Dedifferentiated amniotic fluid mesenchymal stem cell (primary cell): ENCODE measurements around the gene IL9R.
"Not testable (repeated sequence)": the region's sequence is repeated elsewhere in the genome, so short reads cannot be mapped to it uniquely, and the experiment has no call there.

Source experiments
- DNase-seq: peaks from one replicate; pipeline ENCODE4 v3.0.0-alpha.2; 2016; ENCODE audit errors: extremely low spot score

Gene IL9R

GRCh38 chrX:155997436-155997835 is at the start of gene IL9R:
Gene IL9R (plus strand): TSS chrX:155997696. CDS start chrX:155997760, 64 bp downstream.
- no peak for DNase-seq

GRCh38 chrX:155949098-155949497 is 48.4 kb upstream of the IL9R start:
- no peak for DNase-seq

DNA sequence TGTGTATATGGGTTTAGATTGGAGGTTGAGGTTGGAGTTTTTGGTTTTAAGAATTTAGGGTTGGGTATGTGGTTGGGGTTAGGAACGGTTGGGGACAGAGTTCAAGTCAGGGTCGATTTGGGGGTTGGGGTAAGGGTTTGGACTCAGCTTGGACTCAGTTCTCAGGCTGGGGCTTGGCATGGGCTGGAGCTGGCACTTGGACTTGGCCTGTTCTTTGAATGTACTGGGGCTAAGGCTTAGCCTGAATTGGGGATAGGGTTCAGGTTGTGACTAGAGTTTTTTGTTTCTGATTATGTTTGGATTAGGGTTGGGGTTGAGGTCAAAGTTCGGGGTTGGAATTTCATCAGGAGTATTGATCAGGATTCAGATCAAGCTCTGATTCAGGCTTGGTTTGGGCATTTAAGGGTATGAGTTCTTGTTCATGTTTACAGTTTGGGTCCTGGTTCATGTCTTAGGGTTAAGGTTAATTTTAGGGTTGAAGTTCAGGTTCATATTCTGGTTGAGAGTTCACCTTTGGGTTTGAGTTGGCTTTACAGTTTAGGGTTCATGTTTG is 46.2 kb upstream of the IL9R start:
- no peak for DNase-seq

GRCh38 chrX:155953055-155953454 is 44.4 kb upstream of the IL9R start:
- DNase-seq = no peak

DNA sequence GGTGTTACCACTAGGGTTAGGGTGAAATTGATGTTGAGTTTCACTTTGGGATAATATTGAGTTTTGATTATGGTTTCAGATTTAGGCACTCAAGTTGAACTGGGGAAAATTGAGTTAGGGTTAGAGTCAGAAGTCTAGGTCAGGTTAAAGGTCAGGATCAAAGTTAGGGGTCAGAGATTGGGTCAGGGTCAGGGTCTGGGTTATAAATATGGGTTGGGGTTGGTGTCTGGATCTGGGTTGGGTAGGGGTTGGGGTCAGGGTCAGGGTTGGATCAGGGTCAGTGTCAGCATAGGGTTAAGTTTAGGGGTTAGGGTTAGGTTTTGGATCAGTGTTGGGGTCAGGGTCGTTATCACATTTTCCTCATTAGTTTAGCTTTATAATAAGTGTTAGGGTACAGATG is 42.7 kb upstream of the IL9R start:
- no peak for DNase-seq

- no peak for DNase-seq
Measured at GRCh38 chrX:155956099-155956498, 41.4 kb upstream of the IL9R start.

- no peak for DNase-seq
Measured at GRCh38 chrX:155956649-155957048, 40.8 kb upstream of the IL9R start.

DNA sequence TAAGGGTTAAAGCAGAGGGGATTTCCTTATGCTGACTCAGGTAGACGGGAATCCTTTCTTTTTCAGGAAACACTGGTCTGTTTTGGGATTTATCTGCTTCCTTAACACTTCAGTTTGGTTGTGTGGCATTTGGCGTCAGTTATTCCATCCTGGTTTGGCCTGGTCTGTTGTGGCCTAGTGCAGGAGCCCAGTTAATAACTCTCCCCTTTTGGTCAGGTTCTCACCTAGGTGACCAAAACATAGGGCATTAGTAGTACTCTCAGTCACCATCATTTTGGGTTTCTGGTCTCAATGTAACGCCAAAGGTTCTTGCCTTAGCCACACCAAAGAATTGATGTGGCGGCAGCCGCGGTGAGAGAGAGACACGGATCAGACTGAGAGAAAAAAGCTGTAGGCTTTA is 39.7 kb upstream of the IL9R start:
- DNase-seq = no peak

GRCh38 chrX:155959018-155959587 is 38.4 kb upstream of the IL9R start:
- DNase-seq = no peak

- no peak for DNase-seq
Measured at GRCh38 chrX:155962906-155963305, 34.6 kb upstream of the IL9R start.

GRCh38 chrX:155966876-155967275 is 30.6 kb upstream of the IL9R start:
- DNase-seq = no peak

GRCh38 chrX:155967653-155968325 is 29.7 kb upstream of the IL9R start:
- no peak for DNase-seq

- DNase-seq = no peak
Measured at GRCh38 chrX:155968326-155968661, 29.2 kb upstream of the IL9R start.

DNA sequence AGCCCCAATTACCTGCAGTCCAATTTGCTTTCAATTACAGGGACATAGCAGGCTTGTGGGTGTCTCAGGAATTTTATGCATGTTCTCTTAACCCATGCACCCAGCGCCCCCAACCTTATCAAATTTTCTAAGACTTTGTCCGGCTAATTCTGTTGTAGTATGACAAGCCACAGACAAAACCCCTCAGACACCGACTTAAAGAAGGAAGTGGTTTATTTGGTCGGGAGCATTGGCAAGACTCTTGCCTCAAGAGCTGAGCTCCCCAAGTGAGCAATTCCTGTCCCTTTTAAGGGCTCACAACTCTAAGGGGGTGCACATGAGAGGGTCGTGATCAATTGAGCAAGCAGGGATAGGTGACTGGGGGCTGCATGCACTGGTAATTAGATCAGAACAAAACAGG is 28.7 kb upstream of the IL9R start:
- DNase-seq = no peak

- not testable (repeated sequence) for DNase-seq
Measured at GRCh38 chrX:155971658-155972057, 25.8 kb upstream of the IL9R start.

DNA sequence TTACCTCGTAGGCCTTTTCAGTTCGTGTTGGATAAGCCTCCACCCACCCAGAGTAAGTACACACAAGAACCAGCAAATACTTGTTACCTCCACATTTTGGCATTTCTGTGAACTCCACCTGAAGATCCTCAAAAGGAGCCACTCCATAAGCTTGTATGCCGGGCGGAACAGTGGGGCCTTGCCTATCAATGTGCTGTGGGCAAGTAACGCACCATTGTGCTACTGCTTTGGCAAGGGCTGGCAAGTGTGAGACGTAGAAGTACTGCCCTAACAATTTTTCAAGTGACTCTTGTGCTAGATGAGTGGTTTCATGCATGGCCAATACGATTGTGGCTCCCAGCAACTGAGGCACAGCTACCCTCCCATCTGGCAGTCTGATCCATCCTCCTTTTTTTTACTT is 25.3 kb upstream of the IL9R start:
- DNase-seq = not testable (repeated sequence)

DNA sequence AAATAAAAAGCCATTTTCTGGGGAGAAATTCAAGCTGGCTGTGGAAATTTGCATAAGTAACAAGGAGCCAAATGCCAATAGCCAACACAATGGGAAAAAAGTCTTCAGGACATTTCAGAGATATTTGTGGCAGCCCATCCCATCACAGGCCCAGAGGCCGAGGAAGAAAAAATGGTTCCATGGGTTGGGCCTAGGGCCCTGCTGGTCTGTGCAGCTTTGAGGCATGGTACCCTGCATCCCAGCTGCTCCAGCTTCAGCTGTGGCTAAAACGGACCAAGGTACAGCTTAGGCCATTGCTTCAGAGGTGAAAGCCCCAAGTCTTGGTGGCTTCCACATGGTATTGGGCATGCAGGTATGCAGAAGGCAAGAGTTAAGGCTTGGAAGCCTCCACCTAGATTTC is 14.2 kb upstream of the IL9R start:
- DNase-seq = no peak

- no peak for DNase-seq
Measured at GRCh38 chrX:155985208-155985607, 12.3 kb upstream of the IL9R start.

DNA sequence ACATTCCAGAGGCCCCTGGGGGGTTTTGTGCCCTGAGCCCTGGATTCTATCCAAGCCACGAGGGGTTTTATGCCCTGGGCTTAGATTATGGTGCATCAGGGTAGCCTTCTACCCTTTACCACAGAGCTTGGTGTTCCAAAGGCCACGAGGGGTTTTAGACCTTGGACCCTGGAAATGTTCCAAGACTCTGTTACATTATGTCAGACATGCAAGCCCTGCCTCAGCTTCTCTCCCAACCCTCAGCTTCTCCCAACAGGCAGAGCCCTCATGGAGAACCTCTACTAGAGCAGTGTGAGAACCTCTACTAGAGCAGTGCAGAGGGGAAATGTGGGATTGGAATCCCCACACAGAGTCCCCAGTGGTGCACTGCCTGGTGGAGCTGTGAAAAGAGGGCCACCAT is 10.5 kb upstream of the IL9R start:
- DNase-seq = not testable (repeated sequence)

GRCh38 chrX:155988859-155989258 is 8.6 kb upstream of the IL9R start:
- no peak for DNase-seq

DNA sequence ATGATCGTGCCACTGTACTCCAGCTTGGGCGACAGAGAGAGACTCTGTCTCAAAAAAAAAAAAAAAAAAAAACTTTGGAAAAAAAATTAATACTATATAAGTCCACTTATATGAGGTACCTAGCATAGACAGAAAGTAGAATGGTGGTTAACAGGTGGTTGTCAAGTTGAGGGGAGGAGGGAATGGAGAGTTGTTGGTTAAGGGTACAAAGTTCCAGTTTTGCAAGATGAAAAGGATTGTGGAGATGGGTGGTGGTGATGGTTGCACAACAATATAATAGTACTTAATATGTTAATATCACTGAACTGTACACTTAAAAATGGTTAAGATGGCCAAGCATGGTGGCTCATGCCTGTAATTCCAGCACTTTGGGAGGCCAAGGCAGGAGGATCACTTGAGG is 4.1 kb upstream of the IL9R start:
- no peak for DNase-seq

- no peak for DNase-seq
Measured at GRCh38 chrX:155995321-155995875, 2.1 kb upstream of the IL9R start.

GRCh38 chrX:155998116-155998515 is 620 bp downstream of the IL9R start:
- no peak for DNase-seq
